ENCODE measurements around the gene ADAP2.
"Not testable (repeated sequence)": the region's sequence is repeated elsewhere in the genome, so short reads cannot be mapped to it uniquely, and the experiment has no call there.

ADAP2 gene

DNA sequence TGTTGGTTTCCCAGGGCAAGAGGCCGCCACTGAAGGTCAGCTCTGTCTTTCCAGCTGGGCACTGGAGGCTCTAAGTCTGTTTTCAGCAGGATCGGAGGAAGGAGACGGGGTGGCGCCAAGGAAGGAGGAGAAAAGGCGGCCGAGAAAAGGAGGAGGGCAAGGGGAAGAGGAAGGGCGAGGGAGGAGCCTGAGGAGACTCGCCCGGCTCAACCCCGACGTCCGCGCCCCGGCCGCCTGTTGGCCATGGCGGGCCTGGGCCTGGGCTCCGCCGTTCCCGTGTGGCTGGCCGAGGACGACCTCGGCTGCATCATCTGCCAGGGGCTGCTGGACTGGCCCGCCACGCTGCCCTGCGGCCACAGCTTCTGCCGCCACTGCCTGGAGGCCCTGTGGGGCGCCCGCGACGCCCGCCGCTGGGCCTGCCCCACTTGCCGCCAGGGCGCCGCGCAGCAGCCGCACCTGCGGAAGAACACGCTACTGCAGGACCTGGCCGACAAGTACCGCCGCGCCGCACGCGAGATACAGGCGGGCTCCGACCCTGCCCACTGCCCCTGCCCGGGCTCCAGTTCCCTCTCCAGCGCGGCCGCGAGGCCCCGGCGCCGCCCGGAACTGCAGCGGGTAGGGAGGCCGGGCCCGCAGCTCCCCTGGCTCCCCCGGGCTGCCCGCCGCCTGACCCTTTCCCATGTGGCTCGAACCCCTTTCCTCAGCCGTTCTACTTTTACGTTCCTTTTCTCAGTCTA, 49.3 kb downstream of the ADAP2 start, which contains the start of gene RNF135:
Gene RNF135 (plus strand): TSS at position 209 of the 737 bp plus-strand sequence. CDS start 35 bp downstream, at position 244.
- DNase-seq: peak; percentile 55 to 60

DNA sequence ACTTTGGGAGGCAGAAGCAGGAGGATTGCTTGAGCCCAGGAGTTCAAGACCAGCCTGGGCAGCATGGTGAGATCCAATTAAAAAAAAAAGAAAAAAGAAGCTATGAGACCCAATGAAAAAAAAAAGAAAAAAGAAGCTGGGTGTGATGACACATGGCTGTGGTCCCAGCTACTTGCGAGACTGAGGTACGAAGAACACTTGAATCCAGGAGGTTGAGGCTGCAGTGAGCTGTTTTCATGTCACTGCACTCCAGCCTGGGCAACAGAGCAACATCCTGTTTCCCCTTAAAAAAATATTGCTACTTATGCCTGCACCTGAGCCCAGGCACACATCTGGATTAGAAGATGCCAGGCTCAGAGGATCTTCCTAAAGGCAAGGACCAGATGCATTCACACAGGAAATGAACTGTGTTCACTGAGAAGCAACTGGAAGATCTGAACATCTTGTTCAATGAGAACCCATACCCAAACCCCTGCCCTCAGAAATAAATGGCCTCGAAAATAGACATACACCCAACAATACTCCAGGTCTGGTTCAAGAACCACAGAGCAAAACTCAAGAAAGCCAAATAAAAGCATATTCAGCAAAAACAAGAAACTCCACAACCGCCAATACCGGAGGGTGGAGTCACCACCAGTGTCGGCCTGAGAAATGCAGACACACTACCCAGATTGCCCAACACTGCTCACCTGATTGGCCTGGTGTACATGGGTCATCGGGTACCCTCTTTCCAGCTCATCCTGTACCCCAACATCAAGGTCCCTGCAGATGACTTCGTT, 53.5 kb downstream of the ADAP2 start:
- DNase-seq: no peak

DNA sequence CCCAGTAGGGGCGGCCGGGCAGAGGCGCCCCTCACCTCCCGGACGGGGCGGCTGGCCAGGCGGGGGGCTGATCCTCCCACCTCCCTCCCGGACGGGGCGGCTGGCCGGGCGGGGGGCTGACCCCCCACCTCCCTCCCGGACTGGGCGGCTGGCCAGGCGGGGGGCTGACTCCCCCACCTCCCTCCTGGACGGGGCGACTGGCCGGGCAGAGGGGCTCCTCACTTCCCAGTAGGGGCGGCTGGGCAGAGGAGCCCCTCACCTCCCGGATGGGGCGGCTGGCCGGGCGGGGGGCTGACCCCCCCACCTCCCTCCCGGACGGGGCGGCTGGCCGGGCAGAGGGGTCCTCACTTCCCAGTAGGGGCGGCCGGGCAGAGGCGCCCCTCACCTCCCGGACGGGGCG, 58.2 kb downstream of the ADAP2 start:
- DNase-seq: not testable (repeated sequence)

DNA sequence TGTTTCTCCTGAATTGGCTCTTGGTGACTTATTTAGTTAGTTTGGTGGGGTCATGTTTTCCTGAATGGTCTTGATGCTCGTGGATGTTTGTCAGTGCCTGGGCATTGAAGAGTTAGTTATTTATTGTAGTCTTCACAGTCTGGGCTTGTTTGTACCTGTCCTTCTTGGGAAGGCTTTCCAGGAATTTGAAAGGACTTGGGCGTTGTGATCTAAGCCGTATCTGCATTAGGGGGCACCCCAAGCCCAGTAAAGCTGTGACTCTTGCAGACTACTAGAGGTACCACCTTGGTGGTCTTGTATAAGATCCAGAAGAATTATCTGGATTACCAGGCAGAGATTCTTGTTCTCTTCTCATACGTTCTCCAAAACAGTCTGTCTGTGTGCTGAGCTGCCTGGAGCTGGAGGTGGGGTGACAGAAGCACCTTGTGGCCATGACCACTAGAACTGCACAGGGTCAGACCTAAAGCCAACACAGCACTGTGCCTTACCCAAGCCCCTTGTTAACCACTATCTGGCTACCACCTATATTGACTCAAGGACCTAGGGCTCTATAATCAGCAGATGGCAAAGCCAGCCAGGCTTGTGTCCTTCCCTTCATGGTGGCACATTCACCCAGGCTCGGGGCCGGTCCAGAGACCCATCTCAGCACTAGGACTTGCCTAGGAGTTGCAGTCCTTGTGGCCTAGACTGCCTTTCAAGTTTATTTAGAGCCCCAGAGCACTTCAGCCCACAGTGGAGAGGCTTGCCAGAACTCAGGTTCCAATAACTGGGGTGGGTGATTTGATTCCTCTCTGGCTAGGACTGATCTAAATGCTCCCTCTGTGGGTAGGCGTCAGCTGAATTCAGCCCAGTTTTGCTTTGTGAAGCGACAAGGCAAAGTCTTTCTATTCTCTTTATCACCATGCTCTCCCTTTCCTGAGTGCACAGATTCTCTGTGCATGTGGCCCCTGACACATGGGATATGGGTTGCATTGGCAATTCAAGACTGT, 60.1 kb downstream of the ADAP2 start:
- DNase-seq: no peak

DNA sequence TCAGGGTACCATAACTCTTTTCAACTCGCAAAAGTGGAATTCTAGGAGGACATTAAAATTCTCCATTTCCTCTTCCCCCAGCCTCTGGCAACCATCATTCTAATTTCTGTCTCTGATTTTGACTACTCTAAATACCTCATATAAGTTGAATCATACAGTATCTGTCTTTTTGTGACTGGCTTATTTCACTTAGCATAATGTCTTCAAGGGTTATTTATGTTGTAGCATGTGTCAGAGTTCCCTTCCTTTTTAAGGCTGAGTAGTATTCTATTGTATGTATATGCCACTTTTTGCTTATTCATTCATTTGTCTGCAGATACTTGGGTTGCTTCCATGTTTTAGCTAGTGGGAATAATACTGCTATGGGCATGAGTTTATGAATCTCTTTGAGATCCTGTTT, 61.1 kb downstream of the ADAP2 start:
- no peak for DNase-seq

DNA sequence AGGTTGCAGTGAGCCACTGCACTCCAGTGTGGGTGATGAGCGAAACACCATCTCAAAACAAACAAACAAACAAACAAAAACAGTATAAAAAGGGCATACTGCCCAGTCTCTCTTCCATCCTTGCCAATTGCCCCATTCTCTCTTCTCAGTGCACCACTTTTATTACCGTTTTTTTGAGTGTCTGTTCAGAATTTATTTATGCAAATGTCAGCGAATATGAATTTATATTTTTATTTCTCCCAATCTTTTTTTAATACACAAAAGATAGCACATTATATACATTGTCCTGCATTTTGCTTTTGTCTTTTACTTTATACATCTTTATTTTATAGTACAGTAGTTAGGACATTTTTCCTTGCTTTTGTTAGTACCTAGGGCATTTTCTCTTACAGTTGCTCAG, 68.7 kb downstream of the ADAP2 start:
- no peak for DNase-seq

DNA sequence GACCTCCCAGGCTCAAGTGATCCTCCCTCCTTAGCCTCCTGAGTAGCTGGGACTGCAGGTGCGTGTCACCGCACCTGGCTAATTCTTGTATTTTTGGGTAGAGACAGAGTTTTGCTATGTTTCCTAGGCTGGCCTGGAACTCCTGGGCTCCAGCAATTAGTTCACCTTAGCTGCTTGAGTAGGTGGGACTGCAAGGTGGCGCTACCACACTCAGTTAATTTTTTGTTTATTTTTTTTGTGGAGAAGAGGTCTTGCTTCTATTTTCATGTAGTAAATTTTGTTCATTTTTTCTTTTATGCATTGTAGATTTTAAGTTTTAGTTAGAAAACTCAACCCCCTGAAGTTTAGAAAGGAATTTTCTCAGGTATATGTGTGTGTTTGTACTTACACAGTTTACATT, 70.8 kb downstream of the ADAP2 start:
- no peak for DNase-seq

DNA sequence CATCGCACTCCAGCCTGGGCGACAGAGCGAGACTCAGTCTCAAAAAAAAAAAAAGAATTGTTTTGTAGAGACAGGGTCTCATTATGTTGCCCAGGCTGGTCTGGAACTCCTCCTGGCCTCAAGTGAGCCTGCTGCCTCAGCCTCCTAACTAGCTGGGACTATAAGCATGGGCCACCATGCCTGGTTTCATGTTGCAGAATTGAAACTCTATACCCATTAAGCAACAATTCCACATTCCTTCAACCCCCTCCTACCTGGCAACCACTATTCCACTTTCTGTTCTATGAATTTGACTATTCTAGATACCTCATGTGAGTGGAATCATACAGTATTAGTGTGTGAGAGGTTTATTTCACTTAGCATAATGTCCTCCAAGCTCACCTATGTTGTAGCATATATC, 73.6 kb downstream of the ADAP2 start:
- no peak for DNase-seq

DNA sequence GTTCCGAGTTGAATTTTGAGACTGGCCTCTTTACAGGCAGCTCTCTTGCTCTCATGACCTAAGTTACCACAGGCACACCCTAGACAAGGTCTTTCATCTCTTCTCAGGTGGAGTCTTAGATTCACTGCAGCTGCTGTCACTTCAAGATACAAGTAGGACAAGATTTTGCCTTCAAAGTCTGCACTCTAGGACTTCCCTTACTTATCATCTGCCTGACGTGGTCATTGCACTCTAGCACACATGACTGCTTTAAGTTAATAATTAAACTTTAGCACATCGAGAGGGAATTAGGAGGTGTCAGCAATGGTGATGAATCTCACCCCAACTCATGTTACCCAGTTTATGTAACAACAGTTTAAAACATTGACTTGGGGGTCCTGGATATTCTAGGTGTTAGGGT, 74.7 kb downstream of the ADAP2 start:
- DNase-seq: no peak

DNA sequence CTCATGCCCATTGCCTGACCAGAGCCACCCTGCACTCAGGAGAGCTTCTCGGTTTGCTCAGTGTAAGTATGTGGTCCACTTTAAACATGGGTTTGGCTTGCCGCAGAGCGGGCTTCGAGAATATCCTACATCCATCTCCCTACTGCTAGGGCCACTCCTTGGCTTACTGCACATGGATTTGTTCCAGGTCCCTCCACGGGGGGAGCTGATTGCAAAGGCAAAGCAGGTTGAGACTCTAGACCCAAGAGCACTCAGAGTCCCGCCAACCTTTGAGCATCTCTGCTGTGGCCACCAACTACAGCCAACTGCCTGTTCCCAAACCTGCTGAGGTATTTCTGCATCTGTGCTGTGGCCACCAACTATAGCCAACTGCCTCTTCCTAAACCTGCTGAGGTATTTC, 75.5 kb downstream of the ADAP2 start:
- DNase-seq: no peak

DNA sequence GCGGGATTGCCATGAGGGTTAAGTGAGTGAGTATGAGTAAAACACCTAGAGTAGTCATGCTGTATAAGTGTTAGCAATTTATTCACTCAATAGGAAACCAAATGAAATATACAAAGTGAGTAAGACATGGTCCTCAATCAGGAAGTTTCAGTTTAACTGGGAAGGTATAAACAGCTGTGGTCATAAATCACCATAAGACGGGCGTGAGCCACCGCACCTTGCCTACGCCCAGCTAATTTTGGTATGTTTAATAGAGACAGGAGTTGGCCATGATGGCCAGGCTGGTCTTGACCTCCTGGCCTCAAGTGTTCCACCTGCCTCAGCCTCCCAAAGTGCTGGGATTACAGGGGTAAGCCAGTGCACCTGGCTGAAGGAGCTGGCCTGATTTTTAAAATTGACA, 76.1 kb downstream of the ADAP2 start:
- no peak for DNase-seq

DNA sequence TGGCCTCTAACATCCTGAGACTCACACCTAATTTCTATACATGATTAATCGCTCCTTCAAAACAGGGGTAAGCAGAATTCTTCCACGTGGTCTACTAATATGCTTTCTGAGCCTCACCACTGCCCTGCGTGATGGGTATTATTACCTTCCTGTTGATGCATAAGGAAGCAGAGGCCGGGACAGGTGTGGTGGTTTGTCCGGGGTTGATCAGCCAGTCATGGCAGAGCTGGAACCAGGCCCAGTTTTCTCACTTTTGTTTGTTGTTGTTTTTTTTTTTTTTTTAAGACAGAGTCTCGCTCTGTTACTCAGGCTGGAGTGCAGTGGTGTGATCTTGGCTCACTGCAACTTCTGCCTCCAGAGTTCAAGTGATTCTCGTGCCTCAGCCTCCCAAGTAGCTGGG, 80.3 kb downstream of the ADAP2 start:
- no peak for DNase-seq

DNA sequence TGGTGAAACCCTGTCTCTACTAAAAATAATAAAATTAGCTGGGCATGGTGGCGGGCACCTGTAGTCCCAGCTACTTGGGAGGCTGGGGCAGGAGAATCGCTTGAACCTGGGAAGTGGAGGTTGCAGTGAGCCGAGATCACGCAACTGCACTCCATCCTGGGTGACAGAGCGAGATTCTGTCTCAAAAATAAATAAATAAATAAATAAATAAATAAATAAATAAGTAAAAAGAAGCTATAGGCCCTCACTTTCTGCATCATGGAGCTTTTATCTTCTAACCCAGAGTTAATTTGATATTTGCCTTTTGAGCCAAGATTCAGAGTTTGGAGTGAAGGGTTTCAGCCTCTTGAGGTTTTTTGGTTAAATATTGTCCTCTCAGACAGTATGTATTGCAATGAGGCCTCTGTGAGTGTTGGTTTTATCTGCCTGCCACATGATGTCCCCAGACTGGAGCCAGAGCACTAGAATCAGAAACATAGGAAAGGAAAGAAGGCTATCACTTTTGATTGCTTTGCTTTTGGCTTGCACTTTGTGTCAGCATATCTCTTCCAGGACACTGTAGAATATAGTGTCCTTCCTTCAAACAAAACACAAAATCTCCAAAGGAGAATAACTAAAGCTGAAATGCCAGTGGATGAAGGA, 81.6 kb downstream of the ADAP2 start:
- no peak for DNase-seq

DNA sequence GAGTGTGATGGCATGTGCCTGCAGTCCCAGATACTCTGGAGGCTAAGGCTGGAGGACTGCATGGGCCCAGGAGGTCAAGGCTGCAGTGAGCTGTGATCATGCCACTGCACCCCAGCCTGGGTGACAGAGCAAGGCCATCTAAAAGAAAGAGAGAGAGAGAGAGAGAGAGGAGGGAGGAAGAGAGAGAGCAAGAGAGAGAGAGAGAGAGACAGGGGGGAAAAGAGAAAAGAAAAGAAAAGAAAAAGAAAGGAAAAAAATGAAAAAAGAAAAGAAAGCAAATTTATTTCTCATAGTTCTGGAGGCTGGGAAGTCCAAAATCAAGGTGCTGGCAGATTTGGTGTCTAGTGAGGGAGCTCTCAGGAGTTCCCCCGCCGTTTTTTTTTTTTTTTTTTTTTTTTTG, 82.4 kb downstream of the ADAP2 start:
- no peak for DNase-seq

DNA sequence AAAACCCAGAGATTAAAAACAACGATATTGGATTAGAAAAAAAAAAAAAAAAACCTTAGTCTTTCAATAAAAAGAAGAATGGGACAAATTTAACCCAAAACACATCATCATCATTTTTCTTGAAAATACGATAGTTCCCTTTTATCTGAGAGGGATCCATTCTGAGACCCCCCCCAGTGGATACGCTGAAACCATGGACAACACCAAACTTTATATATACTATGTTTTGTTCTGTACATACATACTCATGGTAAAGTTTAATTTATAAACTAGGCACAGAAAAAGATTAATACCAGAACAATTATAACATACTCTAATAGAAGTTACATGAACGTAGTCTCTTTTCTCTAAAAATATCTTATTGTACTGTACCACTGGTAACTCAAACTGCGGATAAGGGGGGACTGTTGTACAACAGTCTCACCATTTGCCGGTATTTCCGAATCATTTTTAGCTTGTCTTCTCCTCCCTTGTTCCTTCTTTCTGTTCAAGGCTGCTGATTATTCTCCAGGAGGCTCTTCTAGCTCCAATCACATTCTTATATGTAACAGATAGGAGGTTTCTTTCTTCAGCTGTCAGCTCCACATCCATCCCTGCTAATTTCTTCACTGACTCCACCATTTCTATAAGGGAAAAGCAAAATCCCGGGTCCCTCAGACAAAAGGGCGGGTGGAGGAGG, 86.1 kb downstream of the ADAP2 start:
- DNase-seq: peak in 1 of 2 donors; percentile 63

DNA sequence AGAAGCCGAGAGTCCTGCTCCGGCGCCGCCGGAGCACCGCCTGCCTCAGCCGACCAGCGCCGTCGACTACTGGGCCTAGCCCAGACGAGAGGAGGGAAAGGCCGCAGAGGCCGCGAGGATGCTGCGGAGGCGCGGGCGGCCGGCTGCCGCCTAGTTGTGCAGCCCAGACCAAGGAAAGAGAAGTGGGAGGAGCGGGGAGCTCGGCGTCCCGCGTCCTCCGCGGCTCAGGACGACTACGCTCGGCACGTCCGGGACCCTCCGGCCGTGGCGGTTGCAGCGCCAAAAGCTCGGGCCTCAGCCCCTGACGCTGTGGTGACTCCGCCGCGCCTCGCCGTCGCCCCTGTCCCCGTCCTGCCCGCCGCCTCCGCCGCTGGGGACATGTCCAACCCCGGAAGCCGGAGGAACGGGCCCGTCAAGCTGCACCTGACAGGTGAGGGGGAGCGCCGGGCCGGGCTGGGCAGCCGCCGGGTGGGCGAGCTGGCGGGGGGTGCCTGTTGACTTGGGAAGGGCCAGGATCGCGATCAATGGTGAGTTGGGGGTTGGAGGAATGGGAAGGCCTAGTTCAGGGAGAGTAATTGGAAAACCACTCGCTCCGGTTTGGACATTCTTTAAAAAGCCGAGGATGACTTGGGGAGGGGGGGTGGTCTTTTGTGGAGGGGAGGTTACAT, 86.8 kb downstream of the ADAP2 start:
- peak; percentile 45 to 63 for DNase-seq
